Fibroblast of the conjunctiva (primary cell): ENCODE measurements around the gene AUTS2.

Experiments used
- DNase-seq: peaks from one replicate; pipeline ENCODE4 v3.0.0-alpha.2; 2010; ENCODE audit warnings: low read depth

AUTS2 gene

DNA sequence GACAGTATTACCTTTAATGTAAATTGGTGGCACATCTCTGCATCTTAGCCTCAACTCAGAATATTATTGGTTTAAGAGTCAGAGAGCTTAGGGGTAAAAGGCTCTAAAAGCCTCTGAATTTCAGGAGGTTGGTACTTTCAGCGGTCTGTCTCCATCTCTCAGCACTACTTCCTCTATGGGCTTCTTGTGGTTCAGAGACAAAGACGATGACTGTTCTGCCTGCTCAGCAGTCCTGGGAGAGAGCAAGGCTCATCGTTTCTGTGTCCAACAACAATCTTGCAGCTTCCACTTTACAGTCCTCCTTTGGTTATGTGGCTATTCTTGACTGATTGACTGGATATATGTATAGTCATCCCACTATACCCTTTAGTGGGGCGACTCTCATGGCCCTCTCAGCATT lies 394.7 kb downstream of the AUTS2 start:
- no peak for DNase-seq

DNA sequence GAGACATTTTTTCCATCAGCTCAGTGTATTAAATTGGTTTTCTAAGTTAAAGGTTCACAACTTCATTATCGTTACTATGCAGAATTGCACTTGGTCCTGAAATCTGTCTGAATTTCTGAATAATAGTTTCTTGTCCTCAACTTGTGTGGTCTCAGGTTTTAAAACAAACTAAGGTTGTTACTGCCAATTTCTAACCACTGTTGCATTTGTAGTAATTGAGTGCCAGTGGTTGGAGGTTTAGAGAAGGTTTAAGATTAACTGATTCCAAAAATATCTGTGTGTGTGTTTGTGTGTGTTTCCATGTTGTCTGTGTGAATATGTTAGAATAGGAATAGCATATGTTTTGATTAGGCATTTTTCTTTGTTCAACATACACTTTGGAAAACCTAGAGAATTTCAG lies 395.9 kb downstream of the AUTS2 start:
- DNase-seq = no peak

DNA sequence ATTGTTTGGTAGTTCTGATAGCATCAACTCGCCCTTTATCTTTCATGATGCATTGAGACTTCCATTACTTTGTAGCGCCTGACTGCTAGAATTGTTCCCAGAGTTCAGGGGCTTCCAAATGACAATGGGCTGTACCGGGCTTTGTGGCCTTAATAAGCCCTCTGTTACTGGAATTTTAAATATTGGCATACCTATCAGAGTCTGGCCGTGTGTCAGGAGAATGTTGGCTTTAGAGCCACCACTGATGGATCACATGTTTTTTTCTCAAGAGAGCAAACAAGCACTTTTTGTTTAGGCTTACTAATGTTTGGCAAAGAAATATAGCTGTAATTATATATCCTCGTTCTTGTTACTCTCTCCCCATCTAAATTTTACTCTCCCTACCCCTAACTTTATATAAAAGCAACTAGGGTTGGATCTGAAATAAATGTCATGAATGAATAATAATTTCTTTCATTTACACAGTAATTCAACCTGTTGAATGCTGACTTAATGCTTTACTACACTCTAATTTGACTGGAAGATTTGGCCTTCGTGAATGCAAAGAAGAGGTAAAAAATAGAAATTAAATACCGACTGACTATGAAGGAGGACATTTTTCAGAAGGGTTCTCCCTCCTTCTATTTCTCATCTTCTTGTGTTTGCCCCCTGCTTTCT lies 396.7 kb downstream of the AUTS2 start:
- DNase-seq = no peak

DNA sequence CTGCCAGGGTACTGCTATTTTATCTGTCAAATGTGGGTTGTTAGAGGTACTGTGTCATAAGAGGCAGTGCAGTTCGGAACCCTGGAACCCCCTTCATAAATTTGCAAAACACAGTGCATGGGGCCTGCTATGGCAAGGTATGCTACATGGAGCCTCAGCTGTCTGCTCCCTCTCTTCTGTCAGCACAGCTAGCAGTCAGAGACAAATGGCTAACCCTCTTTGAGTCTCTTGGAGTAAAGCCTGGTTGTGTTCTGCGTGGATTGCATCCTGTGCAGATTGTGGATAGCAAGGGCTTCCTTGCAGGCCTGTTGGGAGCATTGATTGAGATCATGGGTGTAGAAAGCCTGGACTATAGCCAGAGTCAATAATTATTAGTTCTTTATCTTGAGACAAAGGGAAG lies 397.8 kb downstream of the AUTS2 start:
- DNase-seq = no peak

DNA sequence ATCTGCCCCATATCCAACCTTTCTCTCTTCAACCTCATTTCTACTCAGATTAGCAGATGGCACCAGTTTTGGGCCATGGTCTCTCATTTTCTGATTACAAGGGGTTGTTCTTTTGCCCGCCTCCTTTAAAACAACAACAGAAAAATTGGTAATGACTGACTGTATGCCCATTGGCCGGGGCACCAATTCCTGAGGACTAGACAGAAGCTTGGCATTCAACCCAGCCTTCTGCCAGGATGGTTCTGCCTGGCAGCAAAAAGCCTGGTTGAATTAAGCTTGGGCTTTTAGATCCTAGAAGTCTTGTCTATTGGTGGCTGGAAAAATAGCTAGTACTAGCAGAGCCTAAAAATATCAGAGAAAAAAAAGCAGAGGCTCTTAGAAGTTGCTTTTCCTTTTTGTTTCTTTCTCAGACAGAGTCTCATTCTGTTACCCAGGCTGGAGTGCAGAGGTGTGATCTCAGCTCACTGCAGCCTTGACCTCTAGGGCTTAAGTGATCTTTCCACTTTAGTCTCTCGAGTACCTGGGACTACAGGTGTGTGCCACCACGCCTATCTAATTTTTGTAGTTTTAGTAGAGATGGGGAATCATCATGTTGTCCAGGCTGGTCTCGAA lies 402.6 kb downstream of the AUTS2 start:
- DNase-seq = no peak

DNA sequence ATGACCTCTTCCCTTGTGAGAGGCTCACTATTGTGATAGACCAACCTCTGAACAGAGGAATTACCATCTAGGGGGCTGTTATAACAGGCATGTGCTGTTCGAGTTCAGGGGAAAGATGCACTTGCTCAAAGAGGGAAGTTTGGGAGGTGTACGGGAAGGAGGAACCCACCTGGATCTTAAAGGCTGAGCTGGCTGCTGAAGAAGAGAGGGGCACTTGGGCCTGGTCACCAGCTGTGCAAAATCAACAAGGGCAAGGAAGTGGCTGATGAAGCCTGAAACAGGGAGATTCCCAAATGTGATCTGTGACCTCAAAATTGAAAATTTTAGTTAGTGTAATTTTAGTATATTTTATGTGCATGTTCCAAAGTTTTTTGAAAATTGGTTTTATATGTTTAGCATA lies 407.2 kb downstream of the AUTS2 start:
- DNase-seq = no peak

DNA sequence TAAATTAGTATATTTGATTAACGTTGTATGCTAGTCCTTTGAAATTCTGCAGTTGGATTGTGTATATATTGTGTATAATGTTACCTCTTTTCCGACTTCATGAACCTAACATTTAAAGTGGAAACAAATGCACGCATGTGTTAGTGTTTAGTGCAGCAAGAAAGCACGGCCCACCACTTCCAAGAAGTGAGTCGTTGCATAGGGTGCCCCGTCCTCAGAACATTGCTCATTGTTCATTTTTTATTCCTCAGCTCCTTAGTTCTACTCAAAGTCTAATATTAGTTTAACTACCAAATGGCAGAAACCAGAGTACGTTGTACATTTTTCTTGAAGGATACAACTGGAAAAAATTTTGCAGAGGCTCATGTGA lies 407.6 kb downstream of the AUTS2 start:
- DNase-seq = no peak

DNA sequence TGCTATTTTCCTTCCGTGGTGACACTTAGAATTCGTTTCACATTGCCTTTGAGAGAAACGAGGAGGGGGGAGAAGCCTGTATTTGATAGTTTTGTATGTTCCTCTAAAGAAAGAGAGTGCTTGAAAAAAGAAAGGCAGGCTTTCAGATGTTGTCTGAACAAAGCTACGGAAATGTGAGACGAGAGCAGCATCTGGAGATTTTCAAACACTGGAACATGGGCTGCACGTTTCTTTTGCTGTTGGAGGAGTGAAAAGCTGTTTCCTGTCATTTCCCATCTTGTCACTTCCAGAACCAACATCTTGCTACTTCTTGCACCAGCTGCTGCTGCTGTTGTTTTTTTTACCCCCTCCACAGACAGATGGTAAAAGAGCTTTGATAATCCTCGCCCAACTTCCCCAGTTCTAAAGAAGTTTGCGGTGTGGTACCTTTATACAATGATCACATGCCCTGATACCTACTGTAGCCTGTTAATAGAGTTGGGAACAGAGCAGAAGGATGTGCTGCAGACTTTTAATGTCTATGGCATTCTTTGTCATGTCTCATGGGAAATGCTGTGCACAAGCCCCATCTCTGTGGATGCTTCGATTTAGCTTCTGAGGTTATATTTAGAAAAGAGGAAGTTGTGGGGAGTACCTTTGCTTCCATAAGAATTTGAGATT lies 408.1 kb downstream of the AUTS2 start:
- DNase-seq = no peak

DNA sequence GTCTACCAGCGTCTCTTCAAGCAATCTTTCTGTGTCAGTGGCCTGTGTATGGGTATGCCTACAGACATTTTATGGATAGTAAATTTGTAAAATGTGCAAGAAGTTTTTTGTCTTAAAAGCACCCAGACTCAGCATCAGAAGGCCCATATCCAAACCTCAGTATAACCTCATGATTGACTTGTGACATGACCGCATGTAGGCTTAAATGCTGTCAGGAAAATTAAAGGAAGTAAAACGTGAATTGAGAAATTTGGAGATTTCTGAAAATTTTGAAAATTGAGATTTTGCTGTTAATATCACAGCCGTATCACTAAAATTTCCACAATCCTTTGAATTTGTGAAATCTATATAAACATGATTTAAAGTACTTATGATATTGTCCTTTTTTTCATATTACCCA lies 410.2 kb downstream of the AUTS2 start:
- no peak for DNase-seq

DNA sequence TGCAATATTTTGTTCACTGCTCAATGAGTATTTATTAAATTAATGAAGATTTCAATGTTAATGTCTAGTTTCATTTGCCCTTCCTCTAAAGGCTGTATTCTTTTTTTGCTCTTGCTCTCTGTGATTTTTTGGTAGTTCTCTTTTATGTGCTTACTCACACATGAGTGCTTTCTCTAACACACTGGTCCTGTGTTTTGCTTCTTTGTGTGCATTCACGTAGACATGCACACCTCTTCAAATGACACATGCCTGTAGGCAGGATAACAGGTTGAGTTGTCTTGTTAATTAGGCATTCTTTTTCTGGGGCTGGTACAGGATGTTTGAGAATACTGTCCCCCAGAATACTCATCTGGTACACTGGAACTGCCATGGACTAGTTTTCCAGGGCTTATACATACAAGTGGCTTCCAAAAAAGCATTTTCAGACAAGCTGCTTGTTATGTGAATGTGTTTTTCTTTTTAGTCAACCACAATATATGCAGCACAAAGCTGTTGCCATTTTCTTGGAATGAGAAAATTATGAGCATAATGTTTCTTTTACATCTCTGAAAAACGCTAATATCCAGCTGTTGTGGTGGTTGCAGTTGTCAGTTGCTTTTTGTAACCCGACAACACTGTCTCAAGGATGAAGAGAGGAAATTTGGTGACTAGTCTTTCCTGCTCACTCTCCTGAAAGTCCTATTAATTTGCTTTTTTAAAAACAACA lies 416.4 kb downstream of the AUTS2 start:
- DNase-seq = no peak

DNA sequence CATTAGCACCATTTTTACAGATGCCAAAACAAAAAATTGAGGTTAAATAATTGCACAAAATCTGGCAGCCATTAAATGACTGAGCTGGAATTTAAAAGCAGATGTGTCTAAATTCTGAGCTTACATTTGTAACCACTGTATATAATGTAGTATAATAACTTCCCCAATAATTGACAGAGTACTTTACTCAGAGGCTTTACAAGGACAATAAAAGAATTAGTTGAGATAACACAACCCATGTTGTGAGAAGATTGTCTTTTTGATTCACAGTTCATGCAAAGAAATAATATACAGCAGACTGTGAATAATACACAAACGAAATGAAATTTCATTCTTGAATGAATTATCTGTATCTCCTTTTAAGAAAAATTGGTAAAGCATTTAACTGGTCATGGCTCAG lies 417.1 kb downstream of the AUTS2 start:
- no peak for DNase-seq

DNA sequence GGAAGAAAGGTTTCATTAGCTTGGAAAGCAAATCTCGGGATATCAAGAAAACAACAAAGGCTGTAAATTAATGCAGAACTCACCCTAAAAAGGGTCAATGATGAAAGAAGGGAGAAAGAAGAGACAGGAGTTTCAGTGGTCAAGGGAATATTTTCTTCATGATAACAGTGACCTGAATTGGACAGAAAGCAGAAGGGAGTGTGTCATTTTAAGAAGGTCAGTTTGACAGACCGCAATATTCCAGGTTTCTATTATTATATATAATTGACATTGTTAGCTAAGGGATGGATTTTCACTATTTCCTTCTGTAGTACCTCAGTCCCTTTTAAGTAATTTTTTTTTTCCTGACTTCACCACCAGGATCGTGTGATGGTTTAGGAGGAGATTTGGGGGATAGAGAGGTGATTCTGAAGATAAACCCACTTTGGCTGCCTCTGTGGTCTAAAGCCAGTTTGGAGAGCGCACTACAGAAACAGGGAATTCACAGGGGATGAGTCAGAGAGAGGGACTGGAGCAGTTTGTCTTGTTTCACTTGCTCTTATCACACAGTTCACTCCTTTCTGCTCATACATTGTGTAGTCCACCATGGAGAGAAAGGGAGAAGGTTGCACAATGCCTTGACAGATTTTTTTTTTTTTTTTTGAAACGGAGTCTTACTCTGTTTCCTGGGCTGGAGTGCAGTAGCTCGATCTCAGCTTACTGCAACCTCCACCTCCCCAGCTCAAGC lies 417.9 kb downstream of the AUTS2 start:
- DNase-seq = peak; percentile 10

DNA sequence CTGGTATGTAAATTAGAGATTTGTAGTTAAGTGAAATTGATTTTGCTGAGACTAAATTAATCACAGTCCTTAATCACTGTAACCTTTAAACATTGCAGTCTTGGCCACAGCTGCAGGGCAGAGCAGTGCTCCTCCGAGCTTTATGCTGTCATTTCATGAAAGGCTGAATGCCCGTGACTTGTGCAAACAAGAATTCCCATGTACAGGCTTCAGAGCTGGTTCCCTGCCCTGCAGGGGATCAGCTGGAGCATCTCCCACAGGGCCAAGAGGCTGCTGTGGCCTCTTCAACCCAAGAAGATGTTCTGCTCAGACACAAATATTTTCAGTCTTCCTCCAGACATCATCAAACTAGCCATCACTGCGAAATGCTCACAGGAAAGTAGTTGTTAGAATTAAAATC lies 419.1 kb downstream of the AUTS2 start:
- DNase-seq = no peak

DNA sequence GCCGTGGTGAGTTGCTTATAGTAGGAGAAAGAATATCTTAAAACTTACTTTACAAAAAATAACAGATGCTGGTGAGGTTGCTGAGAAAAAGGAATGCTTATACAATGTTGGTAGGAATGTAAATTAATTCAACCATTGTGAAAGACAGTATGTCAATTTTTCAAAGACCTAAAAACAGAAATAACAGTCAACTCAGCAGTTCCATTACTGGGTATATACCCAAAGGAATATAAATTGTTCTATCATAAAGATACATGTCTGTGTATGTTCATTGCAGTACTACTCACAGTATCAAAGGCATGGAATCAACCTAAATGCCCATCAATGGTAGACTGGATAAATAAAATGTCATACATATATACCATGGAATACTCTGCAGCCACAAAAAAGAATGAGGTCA lies 420.4 kb downstream of the AUTS2 start:
- no peak for DNase-seq

DNA sequence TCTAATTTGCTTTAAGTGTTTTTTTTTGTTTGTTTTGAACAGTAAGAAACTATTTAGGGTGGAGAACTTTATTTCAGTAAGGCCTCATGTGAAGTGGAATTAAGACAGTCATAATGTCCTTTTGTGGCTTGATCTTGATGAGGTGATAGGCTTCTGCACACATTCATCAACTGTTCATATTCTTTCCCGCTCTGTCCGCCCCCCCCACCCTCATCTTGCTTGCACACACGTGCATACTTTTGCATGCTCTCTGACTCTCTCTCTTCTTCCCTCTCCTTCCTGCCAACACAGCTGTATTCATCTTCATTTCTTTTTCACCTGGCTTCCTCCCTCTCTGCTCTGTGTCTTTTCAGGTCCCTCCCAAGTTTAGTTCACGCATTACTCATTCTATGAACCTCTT lies 429.6 kb downstream of the AUTS2 start:
- no peak for DNase-seq

DNA sequence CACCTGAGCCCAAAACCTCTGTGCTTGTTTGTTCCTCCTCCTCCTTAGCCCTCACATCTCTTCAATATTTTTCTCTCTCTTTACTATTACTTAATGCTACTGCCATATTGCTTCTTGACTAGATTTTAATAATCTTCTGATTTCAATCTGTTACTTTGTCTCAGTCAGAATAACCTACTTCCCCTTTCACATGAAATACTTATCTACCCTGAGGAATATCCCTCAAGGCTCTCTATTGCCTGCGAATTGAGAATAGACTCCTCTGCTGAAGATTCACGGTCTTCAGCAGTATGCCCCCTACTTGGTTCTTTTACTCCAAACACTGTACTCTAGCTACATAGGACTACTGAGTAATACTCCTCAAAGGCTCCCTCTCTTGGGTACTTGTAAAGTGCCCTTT lies 430.3 kb downstream of the AUTS2 start:
- no peak for DNase-seq

DNA sequence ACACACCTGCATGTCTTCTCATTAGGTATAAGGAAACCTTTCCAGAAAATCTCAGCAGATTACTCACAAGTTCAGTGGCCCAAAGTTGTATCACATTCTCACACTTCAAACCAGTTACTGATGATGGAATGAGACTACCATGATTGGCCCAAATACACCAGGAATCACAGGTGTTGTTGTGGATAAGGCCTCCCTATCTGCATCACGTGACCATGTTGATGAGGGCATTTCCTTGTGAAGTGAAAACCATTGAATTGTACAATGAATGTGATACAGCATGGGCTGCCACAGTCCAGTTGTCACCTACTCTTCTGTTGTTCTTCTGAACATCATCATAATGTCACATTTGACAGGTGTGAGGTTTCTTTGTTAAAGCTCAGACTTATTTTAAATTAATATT lies 431.7 kb downstream of the AUTS2 start:
- no peak for DNase-seq

DNA sequence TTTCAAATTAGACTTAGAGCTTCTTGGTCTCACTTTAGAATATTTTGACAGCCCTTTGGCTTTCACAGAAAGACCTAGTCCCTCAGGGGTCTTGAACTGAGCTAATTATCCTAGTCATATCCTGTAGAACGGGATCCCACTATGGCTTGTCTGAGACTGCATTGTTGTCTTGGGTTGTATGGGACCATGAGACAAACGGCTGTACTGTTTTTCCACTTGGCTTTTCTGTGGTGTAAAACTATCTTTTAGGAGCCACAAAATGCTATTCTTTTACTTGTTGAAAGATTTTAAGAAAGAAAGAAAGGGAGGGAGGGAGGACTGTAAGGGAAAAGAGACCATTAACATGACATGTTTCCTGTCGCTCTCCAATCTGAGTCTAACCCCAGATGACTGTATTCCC lies 432.5 kb downstream of the AUTS2 start:
- DNase-seq = no peak

DNA sequence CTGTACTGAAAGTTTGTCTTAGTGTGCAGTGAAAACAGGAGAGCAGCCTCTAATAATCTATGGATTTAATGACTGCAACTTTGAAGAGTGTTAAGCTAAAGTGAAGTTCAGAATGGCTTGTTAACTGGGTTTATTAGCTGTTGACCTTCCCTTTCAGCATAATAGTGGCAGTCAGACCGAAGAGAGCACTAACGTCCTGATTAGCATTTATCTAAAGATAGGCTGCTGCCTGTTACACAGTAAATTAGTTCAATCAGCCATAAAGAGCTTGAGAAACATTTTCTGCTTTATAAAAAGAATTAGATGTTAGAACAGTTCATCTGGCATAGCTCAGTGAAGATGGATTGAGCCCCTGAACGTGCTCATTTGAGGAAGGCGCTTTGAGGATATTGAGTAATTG lies 433.0 kb downstream of the AUTS2 start:
- DNase-seq = no peak

DNA sequence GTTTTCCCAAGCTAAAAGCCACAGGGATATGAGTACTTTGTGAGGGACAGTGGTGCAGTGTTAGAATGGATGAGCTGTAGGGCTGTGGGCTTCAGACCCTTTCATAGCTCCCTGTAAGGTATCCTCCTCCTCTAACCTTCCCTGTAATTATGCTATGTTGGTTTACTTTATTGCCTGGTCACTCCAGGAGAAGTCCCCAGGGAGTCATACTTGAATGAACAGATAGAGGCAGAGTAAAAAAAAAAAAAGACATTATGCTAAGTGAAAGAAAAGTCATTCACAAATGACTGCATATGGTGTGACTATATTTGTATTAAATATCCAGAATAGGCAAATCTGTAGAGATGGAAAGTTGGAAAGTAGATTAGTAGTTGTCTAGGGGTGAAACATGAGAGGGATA lies 434.4 kb downstream of the AUTS2 start:
- DNase-seq = no peak

DNA sequence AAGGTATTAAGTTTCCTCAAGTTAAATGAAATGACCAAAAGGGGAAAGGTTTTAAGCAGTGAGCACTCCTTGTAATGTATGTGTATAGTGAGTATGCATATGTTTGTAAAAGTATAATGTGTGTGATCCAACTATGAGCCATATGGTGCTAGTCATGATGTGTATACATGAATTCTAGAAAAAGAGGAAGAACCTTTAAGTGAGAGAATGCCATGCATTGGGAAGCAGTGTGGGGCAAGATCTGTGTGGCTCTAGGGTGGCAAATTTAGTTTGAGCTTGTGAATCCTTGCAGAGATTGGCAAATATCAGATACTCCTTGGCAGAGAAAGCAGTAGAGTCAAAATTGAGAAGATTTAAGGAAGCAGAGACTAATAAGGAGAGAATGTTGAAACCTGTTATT lies 435.0 kb downstream of the AUTS2 start:
- no peak for DNase-seq

DNA sequence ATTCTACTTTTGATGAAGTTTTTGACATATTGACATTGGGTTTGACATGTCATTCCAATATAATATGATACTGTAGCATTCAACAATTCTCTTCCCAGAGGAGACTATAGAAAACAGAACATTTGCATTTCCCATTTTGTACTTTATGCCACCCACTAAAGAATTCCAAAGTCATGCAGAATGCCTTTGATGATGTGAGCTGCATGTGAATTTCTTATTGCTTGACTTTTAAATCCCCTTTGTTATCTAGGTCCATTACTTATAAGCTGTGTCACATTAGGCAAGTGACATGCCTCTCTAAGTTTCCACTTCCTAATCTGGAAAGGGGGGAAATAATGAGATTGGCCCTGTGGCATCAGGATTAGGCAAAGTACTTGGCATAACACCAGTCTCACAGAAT lies 436.7 kb downstream of the AUTS2 start:
- no peak for DNase-seq

DNA sequence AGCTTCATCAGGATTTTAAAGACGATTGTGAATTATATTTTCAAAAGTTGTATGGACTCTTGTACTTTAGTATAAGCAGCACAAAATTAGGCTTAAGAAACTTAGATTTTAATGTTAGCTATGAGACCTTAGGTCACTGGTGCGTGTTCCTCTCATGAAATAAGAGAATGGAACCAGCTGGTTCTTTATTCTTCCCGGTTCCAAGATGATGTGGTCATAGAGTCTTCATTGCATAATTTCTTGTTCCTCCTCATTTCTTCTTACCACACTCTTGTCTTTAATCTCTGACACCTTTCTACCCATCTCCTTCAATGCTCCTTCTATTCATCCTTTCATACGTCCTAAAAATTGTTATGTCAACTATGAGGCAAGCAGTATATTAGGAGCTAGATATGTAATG lies 437.2 kb downstream of the AUTS2 start:
- DNase-seq = no peak
